Activated naive CD8-positive, alpha-beta T cell treated with anti-CD3 and anti-CD28 coated beads, Interleukin-2, amount 10 ng/mL, durations not matched to agents 7 days and 5 days (primary cell): Measurements from ENCODE around the gene PIGS. TPM values are rescaled to one million over a fixed set of nuclear protein-coding genes. Genes with fewer than 3 reads are reported as not detected.
"Not testable (repeated sequence)": the region's sequence is repeated elsewhere in the genome, so short reads cannot be mapped to it uniquely, and the experiment has no call there.

Experiments used
- ATAC-seq: fragments of 150-1000 bp; cut with Tn5 transposase; one replicate; pipeline ENCODE4 v1.10.0; 2021; ENCODE audit warnings: low read depth, moderate library complexity
- POLR2A ChIA-PET: fragments of 350-600 bp; sonication (Branson Sonifier 250); formaldehyde crosslinking; loops from one replicate; lab custom pipeline; 2021; ENCODE audit warnings: antibody characterized with exemption; lab: Charles Lee
- DNase-seq: peaks from one replicate; pipeline ENCODE4 v3.0.0; 2021
- H3K27ac Mint-ChIP-seq: one replicate; pipeline ENCODE4 v1.8.0; 2022; ENCODE audit warnings: mild to moderate bottlenecking, mixed read lengths
- H3K27me3 Mint-ChIP-seq: one replicate; pipeline ENCODE4 v1.8.0; 2022; ENCODE audit warnings: mild to moderate bottlenecking, moderate library complexity, mixed read lengths
- H3K36me3 Mint-ChIP-seq: one replicate; pipeline ENCODE4 v1.8.0; 2021; ENCODE audit warnings: mild to moderate bottlenecking, mixed read lengths
- H3K4me1 Mint-ChIP-seq: one replicate; pipeline ENCODE4 v1.8.0; 2021; ENCODE audit warnings: mixed read lengths
- H3K4me3 Mint-ChIP-seq: one replicate; pipeline ENCODE4 v1.8.0; 2022; ENCODE audit warnings: mild to moderate bottlenecking, moderate library complexity, mixed read lengths
- H3K9me3 Mint-ChIP-seq: one replicate; pipeline ENCODE4 v1.8.0; 2021; ENCODE audit warnings: mixed read lengths
- total RNA-seq, 2 experiments: library from RNA; stranded (reverse); gene quantifications; one replicate each; pipeline ENCODE4 v1.2.3, GENCODE V29; 2021

The PIGS gene
- 10 to 100 TPM; 60.5 to 63.1 TPM for total RNA-seq

GRCh38 chr17:28571361-28572122, at the start of gene PIGS:
TSS of gene PIGS (minus strand) at chr17:28571524. CDS start at chr17:28571496, 28 bp downstream.
- peak; percentile 99 for ATAC-seq
- H3K36me3 Mint-ChIP-seq: peaks cover 30% of the 10 kb centered on the region
- DNase-seq: peak; percentile 92
- H3K27ac Mint-ChIP-seq: peak within 1 kb of the TSS; percentile 94
- peak within 1 kb of the TSS; percentile 95 for H3K4me3 Mint-ChIP-seq
- H3K9me3 Mint-ChIP-seq: no peaks in the 10 kb centered on the region
- peaks cover 42% of the 10 kb centered on the region for H3K4me1 Mint-ChIP-seq
- POLR2A ChIA-PET: interaction anchor here (0.9 to 2.4 kb wide), 14 partner anchors 9 to 764 kb away, joined by 3 to 33 read pairs (median 4); partner anchors contain the start of genes BLTP2, RPL23A, SDF2 and SUPT6H
- H3K27me3 Mint-ChIP-seq: no peaks in the 10 kb centered on the region

DNA sequence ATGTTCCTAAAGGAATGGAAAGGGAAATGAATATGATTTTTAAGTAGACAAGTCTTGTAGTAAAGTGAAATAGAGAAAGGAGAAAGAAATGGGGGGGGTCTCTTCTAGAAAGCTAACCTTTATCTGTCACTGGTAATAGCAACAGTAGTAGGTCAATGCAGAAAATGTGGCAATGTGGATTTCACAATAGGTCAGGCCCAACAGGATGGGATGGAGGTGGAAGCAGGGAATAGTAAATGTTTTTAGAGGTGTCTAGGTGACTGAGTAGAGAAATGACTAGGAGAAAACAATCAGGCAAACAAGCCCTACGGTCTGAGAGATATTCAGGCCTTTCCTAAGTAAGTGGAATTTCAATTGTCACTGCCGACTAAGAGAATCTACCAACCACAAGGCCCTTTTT, 48.7 kb upstream of the PIGS start:
- no peak overlapping the region for H3K27ac Mint-ChIP-seq
- no peak overlapping the region for H3K4me3 Mint-ChIP-seq
- no peak for ATAC-seq
- H3K4me1 Mint-ChIP-seq: no peaks in the 10 kb centered on the region
- DNase-seq: no peak
- no peaks in the 10 kb centered on the region for H3K27me3 Mint-ChIP-seq
- H3K36me3 Mint-ChIP-seq: peaks cover 23% of the 10 kb centered on the region
- H3K9me3 Mint-ChIP-seq: no peaks in the 10 kb centered on the region
- POLR2A ChIA-PET: no interaction called here

DNA sequence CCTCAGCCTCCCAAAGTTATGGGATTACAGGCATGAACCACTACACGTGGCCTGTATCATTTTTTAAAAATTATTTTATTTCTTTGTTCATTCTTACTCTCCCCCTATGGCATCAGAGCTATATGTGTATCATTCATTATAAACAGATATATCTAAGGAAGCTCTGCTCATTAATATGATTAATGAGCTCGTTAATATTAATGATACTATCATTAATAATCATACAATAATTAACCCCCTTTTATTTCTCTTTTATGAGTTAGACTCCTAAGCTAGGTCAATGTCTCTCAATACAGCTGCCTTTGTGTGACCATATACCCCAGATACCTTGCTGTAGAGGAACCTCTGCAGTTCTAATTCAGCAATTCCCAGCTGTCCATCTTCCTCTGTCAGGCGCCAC, 47.1 kb upstream of the PIGS start:
- DNase-seq (no peak), ATAC-seq (no peak)
- H3K36me3 Mint-ChIP-seq: peaks cover 25% of the 10 kb centered on the region
- no peak overlapping the region for H3K4me3 Mint-ChIP-seq
- no peaks in the 10 kb centered on the region for H3K4me1 Mint-ChIP-seq
- H3K27me3 Mint-ChIP-seq: no peaks in the 10 kb centered on the region
- H3K27ac Mint-ChIP-seq: no peak overlapping the region
- POLR2A ChIA-PET: no interaction called here
- no peaks in the 10 kb centered on the region for H3K9me3 Mint-ChIP-seq

GRCh38 chr17:28616281-28616680, 45.0 kb upstream of the PIGS start:
- Mint-ChIP-seq H3K36me3 (peaks cover 22% of the 10 kb centered on the region), H3K27me3 (no peaks in the 10 kb centered on the region), H3K27ac (no peak overlapping the region), H3K9me3 (no peaks in the 10 kb centered on the region), H3K4me3 (no peak overlapping the region), H3K4me1 (peaks cover 2% of the 10 kb centered on the region)
- ATAC-seq (no peak), DNase-seq (no peak)
- POLR2A ChIA-PET: interaction anchor here (0.5 to 1.4 kb wide), 2 partner anchors 17 to 95 kb away, joined by 3 to 5 read pairs; partner anchors contain the start of gene PROCA1

- POLR2A ChIA-PET: no interaction called here
- Mint-ChIP-seq H3K36me3 (peaks cover 22% of the 10 kb centered on the region), H3K27ac (no peak overlapping the region), H3K9me3 (no peaks in the 10 kb centered on the region), H3K4me1 (peaks cover 2% of the 10 kb centered on the region), H3K4me3 (no peak overlapping the region), H3K27me3 (no peaks in the 10 kb centered on the region)
- no peak for DNase-seq
- no peak for ATAC-seq
Measured at GRCh38 chr17:28615260-28615940, 44.1 kb upstream of the PIGS start.

DNA sequence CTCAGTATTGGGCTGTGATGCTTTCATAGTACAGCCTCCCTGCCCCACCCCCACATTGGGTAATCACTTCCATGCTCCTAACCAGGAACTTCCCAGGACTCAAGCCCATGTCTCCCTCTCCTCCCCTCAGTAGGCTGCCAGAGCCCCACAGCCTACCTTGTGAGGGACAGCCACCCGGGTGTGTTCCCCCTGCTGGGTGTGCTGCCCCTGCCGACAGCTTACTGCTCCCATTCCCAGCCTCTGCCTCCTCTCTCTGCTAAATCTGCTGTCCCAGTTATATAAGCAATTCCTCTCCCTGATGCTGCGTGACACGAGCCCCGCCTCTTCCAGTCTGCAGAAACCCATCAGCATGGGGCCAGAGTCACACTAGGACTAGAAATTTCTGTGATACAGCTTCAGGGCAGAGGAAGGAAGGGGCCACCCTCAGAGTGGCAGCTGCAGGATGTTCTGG, 42.6 kb upstream of the PIGS start, which contains the start of gene RSKR:
RSKR (minus strand) TSS at position 255 of the 451 bp plus-strand sequence; CDS start at position 231, 24 bp downstream.
- no peaks in the 10 kb centered on the region for H3K27me3 Mint-ChIP-seq
- no peak for DNase-seq
- H3K27ac Mint-ChIP-seq: peak within 1 kb of the TSS; percentile 72
- no peaks in the 10 kb centered on the region for H3K9me3 Mint-ChIP-seq
- H3K4me3 Mint-ChIP-seq: no peak within 1 kb of the TSS
- ATAC-seq: no peak
- H3K36me3 Mint-ChIP-seq: peaks cover 18% of the 10 kb centered on the region
- POLR2A ChIA-PET: no interaction called here
- peaks cover 4% of the 10 kb centered on the region for H3K4me1 Mint-ChIP-seq

DNA sequence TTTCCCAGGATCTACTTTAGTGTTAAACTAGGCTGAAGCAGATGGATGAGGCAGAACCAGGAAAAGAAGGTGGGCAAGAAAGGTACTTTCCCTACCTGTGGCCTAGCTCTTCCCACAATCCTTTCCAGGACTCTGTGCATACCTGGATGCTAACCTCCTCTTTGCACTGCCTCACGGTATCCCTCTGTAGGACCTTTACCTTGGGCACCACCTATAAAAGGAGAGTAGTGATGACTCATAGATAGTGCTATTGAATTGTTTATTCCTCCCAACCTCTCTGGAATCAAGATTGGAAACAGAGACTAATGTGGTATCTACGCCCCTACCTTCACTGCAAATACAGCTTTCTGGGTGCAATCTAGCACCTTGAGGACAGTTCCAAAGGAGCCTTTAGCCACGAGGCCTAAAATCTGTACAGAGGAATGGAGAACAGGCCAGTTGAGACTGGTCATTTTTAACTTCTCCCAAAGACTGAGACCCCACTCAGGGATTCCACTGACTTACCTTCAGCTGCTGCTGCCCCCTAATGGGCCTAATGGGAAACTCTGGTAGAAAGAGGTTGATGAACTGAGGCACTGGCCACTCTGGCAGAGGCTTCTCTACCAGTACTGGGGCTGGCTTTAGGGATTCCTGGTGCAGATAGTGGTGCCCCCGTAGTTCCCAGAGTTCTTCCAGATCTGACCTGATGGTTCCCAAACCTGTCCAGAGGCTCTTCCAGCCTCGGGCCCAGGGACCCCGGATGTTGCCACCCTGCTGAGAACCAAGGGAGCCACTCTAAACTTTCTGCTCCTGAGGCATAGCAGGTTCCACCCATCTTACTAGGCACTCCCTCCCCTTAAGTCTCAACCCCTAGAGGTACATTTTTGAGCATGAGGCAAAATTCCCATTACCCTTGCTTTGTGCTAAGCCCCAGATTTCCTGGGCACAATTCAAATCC, 41.9 kb upstream of the PIGS start:
- no peaks in the 10 kb centered on the region for H3K27me3 Mint-ChIP-seq
- ATAC-seq: peak; percentile 48
- no peak overlapping the region for H3K4me3 Mint-ChIP-seq
- POLR2A ChIA-PET: interaction anchor here (1.4 kb wide), 1 partner anchor 14 kb away, joined by 5 read pairs; no protein-coding TSS in a partner anchor
- no peak overlapping the region for H3K27ac Mint-ChIP-seq
- H3K9me3 Mint-ChIP-seq: no peaks in the 10 kb centered on the region
- peaks cover 18% of the 10 kb centered on the region for H3K36me3 Mint-ChIP-seq
- H3K4me1 Mint-ChIP-seq: peaks cover 4% of the 10 kb centered on the region
- no peak for DNase-seq

DNA sequence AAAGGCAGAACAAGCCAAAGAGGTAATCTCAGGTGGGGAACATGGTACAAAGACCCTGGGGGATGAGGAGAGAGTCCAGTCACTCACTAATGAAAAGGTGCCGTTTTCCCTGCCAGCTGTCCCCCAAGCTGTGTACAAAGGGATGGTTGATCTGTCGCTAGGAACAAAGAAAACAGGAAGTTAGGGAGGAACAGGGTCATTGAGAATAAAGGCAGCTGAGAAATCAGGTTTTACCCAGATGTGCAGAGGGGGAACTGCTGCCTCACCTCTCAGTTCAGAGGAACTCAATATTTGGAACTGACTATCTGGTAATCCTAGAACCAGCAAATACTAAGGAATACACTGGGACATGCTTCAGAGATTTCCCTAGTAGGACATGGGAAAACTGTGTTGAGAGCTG, 41.2 kb upstream of the PIGS start:
- H3K27me3 Mint-ChIP-seq: no peaks in the 10 kb centered on the region
- POLR2A ChIA-PET: interaction anchor here (1.4 kb wide), 1 partner anchor 13 kb away, joined by 5 read pairs; no protein-coding TSS in a partner anchor
- H3K27ac Mint-ChIP-seq: no peak overlapping the region
- H3K36me3 Mint-ChIP-seq: peaks cover 17% of the 10 kb centered on the region
- ATAC-seq (no peak), DNase-seq (no peak)
- H3K4me1 Mint-ChIP-seq: peaks cover 4% of the 10 kb centered on the region
- no peaks in the 10 kb centered on the region for H3K9me3 Mint-ChIP-seq
- no peak overlapping the region for H3K4me3 Mint-ChIP-seq

GRCh38 chr17:28610376-28610775, 39.1 kb upstream of the PIGS start:
- ATAC-seq (no peak), DNase-seq (no peak)
- POLR2A ChIA-PET: interaction anchor here (0.7 to 1.5 kb wide), 3 partner anchors 11 to 34 kb away, joined by 4 to 5 read pairs (median 4); partner anchors contain the start of gene ALDOC
- H3K9me3 Mint-ChIP-seq: no peaks in the 10 kb centered on the region
- H3K4me1 Mint-ChIP-seq: peaks cover 4% of the 10 kb centered on the region
- H3K27me3 Mint-ChIP-seq: no peaks in the 10 kb centered on the region
- peak overlapping the region; percentile 40 for H3K27ac Mint-ChIP-seq
- peaks cover 7% of the 10 kb centered on the region for H3K36me3 Mint-ChIP-seq
- H3K4me3 Mint-ChIP-seq: no peak overlapping the region

DNA sequence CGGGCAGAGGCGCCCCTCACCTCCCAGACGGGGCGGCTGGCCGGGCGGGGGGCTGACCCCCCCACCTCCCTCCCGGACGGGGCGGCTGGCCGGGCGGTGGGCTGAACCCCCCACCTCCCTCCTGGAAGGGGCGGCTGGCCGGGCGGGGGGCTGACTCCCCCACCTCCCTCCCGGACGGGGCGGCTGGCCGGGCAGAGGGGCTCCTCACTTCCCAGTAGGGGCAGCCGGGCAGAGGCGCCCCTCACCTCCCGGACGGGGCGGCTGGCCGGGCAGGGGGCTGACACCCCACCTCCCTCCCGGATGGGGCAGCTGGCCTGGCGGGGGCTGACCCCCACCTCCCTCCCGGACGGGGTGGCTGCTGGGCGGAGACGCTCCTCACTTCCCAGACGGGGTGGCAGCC, 32.7 kb upstream of the PIGS start:
- H3K27me3 Mint-ChIP-seq, H3K4me3 Mint-ChIP-seq, ATAC-seq, H3K4me1 Mint-ChIP-seq, H3K27ac Mint-ChIP-seq, POLR2A ChIA-PET, DNase-seq, H3K9me3 Mint-ChIP-seq, H3K36me3 Mint-ChIP-seq: not testable (repeated sequence)

DNA sequence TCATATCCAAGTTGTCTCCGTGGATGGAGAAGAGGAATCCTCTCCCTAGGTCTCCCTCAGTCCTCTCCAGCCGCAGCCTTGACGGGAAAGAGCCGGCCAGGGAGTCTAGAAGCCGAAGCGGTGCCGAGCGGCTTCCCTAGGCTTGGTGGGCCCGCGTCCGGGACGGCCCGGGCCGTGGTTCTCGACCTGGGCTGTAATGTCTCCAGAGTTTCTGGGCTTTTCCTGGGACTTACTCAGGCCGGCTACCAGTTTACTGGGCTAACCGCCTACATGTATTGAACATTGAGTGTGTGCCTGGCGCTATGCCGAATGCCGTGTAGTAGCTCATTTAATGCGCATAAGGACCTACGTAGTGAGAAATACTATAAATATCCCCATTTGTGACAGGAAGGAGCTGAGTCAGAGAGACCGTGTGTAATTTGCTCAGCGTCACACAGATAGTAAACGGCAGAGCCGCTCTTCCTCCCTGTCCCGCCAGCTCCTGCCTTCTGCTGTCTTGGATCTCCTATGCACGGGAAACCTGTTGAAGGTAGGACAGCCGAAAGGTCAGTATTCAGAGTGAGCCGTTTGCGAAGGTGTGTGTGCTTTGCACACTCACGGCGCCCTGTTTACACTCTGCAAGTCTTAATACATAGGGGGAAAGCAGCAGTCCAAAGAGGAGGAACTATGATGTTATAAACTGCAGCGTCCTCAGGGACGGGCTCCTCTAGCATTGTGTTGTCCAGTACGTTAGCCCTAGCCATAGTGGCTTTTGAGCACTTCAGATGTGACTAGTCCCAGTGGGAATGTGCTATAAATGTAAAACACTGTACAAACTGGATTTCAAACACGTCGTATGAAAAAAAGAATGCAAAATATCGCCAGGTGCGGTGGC, 28.2 kb upstream of the PIGS start:
- peaks cover 13% of the 10 kb centered on the region for H3K36me3 Mint-ChIP-seq
- DNase-seq (peak; percentile 56), ATAC-seq (peak; percentile 57)
- peaks cover 16% of the 10 kb centered on the region for H3K4me1 Mint-ChIP-seq
- H3K27me3 Mint-ChIP-seq: no peaks in the 10 kb centered on the region
- POLR2A ChIA-PET: interaction anchor here (0.7 to 2.7 kb wide), 13 partner anchors 8 to 352 kb away, joined by 3 to 33 read pairs (median 5); partner anchors contain the start of genes ALDOC, BLTP2, PIGS and SDF2
- H3K27ac Mint-ChIP-seq: peak overlapping the region; percentile 93
- H3K4me3 Mint-ChIP-seq: peak overlapping the region; percentile 90
- no peaks in the 10 kb centered on the region for H3K9me3 Mint-ChIP-seq
